Astrocyte of the hippocampus (primary cell): ENCODE measurements around the gene PNCK.

Experiments
- DNase-seq: peaks from one replicate; pipeline ENCODE4 v3.0.0; 2011; ENCODE audit warnings: low read depth, low spot score

PNCK gene

GRCh38 chrX:153627675-153628111 lies 45.9 kb downstream of the PNCK start:
- DNase-seq = no peak

- no peak for DNase-seq
Observed at GRCh38 chrX:153626863-153627674, 46.5 kb downstream of the PNCK start.

- no peak for DNase-seq
Observed at GRCh38 chrX:153626025-153626633, 47.5 kb downstream of the PNCK start.

GRCh38 chrX:153625271-153626024 lies 48.2 kb downstream of the PNCK start:
- no peak for DNase-seq

- no peak for DNase-seq
Observed at GRCh38 chrX:153624196-153625091, 49.2 kb downstream of the PNCK start.

- DNase-seq = no peak
Observed at GRCh38 chrX:153623310-153624029, 50.1 kb downstream of the PNCK start.

GRCh38 chrX:153622661-153623309 lies 50.8 kb downstream of the PNCK start:
- DNase-seq = no peak

GRCh38 chrX:153621949-153622598 lies 51.5 kb downstream of the PNCK start:
- no peak for DNase-seq

GRCh38 chrX:153620576-153620975 lies 53.0 kb downstream of the PNCK start:
- no peak for DNase-seq
